IPS DF 6.9 (cell line): ENCODE data around the gene FAM168B.

Experiments used
- DNase-seq: peaks from one replicate; pipeline ENCODE4 v3.0.0-alpha.2; 2013; ENCODE audit warnings: low read depth, low spot score
- H3K27ac ChIP-seq: one replicate; pipeline ENCODE4 v1.5.1; 2013; ENCODE audit warnings: low read length, control low read depth
- H3K27me3 ChIP-seq: 2 replicates; pipeline ENCODE4 v1.6.1; 2013; ENCODE audit warnings: mild to moderate bottlenecking, low read length; ENCODE audit not compliant: control insufficient read depth, insufficient read depth
- H3K36me3 ChIP-seq: 2 replicates; pipeline ENCODE4 v1.6.1; 2013; ENCODE audit warnings: low read length; ENCODE audit not compliant: control insufficient read depth, insufficient read depth
- H3K4me1 ChIP-seq: 2 replicates; pipeline ENCODE4 v1.6.1; 2013; ENCODE audit warnings: low read length; ENCODE audit not compliant: control insufficient read depth, insufficient read depth
- H3K4me3 ChIP-seq: 2 replicates; pipeline ENCODE4 v1.5.1; 2013; ENCODE audit warnings: mild to moderate bottlenecking, low read length
- H3K9me3 ChIP-seq: 2 replicates; pipeline ENCODE4 v1.6.1; 2013; ENCODE audit warnings: low read length, inconsistent platforms; ENCODE audit not compliant: control insufficient read depth, insufficient read depth
- WGBS: extraction: QIAGEN DNeasy Blood & Tissue Kit; methylation state at CpG from one replicate; pipeline ENCODE4 v1.1.7; 2013; ENCODE audit warnings: mixed read lengths, missing lambda C conversion rate; ENCODE audit not compliant: insufficient read length, insufficient coverage; 5-methylcytosine and 5-hydroxymethylcytosine counted together

The FAM168B gene

DNA sequence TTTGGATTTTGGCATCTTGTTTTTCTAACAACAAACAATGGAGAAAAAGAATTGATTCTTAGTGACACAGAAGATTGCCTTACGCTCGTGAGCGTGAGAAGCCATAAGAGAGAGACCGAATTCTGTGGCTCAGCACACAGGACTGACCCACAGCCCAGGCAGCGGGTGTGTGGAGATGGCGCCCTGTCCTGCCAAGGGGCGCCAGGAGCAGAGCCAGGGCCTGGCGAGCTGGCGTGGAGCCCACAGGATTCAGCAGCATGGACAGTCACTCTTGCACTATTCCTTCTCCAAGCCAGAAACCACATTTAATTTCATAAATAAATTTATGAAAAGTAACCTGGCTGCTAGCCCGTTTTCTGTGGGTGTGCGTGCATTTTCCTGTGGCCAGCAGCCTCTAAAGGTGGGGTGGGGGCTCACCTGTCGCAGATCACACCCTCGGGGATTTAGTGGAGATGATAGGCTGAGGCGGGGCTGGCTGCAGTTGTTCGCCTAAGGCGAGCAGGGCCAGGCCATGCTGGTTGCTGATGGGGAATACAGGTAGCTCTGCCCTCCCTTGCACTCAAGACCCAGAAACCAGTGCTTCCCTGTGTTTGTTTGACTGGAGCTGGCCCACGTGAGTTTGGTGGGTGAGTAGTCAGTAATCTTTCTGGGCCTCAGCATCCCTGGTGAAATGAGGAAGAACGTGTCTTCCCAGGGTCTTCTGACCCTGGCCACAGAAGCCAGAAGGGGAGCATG is 46.2 kb downstream of the FAM168B start:
- Histone ChIP-seq H3K9me3 (no peaks in the 10 kb centered on the region), H3K27me3 (no peaks in the 10 kb centered on the region; the same call in 1 of the 2 replicates), H3K27ac (no peak overlapping the region), H3K4me1 (no peaks in the 10 kb centered on the region; the same call in 1 of the 2 replicates), H3K4me3 (no peak overlapping the region), H3K36me3 (peaks cover 12% of the 10 kb centered on the region)
- no CpG with 5 or more reads among the region's 18 CpGs for WGBS
- DNase-seq: no peak

DNA sequence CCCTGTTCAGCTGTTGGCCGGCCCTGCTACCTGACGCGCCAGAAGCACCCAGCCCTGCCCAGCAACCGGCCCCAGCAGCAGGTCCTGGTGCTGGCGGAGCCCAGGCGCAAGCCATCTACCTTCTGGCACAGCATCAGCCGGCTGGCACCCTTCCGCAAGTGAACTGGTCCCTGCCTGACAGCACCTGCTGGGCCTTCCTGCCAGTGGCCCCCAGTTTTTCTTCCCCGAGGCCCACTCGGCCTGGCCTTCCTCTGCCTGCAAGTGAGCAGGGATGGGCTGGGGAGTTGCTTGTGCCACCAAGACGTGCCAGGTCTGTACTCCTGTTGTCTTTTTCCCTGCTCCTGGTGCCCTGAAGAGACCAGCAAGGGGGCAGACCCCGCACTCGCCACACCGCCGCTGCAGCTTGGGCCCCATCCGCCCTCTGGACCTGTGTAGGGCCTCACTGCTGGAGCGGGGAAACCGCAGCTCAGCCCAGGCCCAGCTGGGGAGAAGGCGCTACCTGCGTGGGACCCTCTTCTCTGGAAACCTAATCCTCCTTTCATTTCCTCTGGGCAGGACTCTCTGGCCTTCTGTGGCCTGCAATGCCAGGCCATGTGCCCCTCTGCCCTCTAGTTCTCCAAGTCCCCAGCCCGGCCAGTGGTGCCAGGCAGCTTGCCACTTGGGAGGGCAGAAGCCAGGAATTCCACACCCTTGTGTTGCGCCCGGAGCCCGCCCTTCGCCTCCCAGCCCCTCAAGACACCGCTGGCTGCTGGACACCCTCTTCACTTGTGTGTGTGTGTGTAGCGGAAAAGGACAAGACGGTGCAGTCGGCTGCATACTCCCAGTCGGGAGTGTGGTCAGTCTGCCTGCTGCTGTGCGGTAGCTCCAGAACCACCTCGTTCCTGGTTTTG is 47.0 kb downstream of the FAM168B start:
- no peaks in the 10 kb centered on the region; the same call in 1 of the 2 replicates for H3K27me3 ChIP-seq
- no peak for DNase-seq
- no peaks in the 10 kb centered on the region for H3K9me3 ChIP-seq
- no CpG with 5 or more reads among the region's 32 CpGs for WGBS
- peaks cover under 1% of the 10 kb centered on the region; the same call in 1 of the 2 replicates for H3K4me1 ChIP-seq
- no peak overlapping the region for H3K4me3 ChIP-seq
- H3K36me3 ChIP-seq: peaks cover 12% of the 10 kb centered on the region
- H3K27ac ChIP-seq: no peak overlapping the region

DNA sequence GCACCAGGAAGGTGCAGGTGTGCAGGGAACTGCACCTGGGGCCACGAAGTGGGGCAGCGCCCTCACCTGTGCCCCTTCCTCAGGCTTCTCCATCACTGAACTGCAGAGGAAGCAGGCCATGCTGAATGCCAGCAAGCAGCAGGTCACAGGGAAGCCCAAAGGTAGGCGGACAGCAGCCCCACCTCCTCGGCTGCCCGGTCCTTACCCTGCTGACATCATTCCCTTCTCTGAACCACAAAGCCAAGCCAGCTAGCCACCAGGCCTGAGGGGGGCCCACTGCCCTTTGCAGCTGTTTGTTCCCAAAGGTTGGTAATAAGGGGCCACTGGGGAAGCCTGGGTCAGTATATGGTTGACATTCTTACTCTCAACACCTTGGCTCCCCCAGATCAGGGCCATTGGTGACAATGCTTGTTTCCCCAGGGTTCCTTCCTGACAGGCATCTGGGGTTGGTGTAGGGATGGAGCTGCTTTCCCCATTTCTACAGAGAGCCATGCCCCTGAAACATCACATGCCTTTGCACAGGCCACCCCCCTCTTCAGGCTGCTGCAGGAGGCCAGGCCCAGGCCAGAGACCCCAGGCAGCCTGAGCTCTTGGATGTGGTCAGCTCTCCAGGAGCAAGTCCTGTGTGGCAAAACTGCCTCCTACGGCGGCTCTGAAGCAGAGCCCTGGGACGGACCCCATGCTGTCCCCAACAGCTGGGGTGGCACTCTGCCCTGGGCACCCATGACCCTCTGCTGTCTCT is 47.8 kb downstream of the FAM168B start:
- Histone ChIP-seq H3K27me3 (no peaks in the 10 kb centered on the region; the same call in 1 of the 2 replicates), H3K9me3 (no peaks in the 10 kb centered on the region), H3K36me3 (peaks cover 7% of the 10 kb centered on the region), H3K4me1 (peaks cover 2% of the 10 kb centered on the region; the same call in 1 of the 2 replicates), H3K4me3 (no peak overlapping the region), H3K27ac (no peak overlapping the region)
- WGBS: no CpG with 5 or more reads among the region's 8 CpGs
- DNase-seq: no peak

DNA sequence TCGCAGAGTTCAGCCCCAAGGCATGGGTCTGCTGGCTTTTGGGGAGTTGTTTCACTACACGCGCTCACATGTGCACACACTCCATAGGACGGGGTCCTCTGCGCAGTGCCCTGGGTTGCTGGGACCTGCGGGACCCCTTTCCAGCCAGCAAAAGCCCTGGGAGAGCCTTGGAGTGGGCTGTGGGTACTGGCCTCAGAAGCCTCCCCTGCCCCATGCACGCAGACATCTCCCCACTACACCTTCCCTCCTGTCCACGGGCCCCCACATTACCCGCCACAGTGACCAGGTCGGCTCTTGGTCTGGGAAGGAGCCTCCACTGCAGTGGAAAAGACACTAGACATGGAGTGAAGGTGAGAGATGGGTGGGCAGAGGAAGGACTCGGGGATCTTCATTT is 48.5 kb downstream of the FAM168B start:
- Histone ChIP-seq H3K27ac (no peak overlapping the region), H3K27me3 (no peaks in the 10 kb centered on the region; the same call in 1 of the 2 replicates), H3K9me3 (no peaks in the 10 kb centered on the region), H3K4me1 (peaks cover 2% of the 10 kb centered on the region; the same call in 1 of the 2 replicates), H3K36me3 (peaks cover 7% of the 10 kb centered on the region), H3K4me3 (no peak overlapping the region)
- no CpG with 5 or more reads among the region's 11 CpGs for WGBS
- DNase-seq: no peak

DNA sequence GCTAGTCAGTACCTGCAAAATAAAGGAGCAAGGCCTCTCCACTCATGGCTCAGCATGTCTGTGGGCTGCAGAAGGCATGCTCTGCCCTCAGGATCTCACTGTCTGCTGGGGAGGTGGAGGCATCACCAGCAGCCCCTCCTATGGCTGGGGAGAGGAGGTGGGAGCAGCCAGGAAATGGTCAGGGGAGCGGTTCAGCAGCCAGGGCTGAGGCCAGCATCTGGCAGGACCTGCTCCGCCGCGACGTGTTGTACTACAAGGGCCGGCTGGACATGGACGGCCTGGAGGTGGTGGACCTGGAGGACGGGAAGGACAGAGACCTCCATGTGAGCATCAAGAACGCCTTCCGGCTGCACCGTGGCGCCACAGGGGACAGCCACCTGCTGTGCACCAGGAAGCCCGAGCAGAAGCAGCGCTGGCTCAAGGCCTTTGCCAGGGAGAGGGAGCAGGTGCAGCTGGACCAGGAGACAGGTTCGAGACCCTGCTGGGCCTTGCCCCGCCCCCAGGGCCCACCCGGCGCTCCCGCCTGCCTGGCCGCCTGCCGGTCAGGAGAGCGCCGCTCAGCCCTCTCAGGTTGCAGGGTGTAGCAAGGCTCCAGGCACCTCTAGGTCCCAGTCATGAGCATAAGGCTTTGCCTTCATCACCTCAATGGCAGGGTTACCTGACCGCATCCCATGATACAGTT is 49.0 kb downstream of the FAM168B start:
- H3K36me3 ChIP-seq: peaks cover 7% of the 10 kb centered on the region
- no CpG with 5 or more reads among the region's 24 CpGs for WGBS
- no peak overlapping the region for H3K4me3 ChIP-seq
- H3K27me3 ChIP-seq: no peaks in the 10 kb centered on the region; the same call in 1 of the 2 replicates
- DNase-seq: no peak
- H3K27ac ChIP-seq: no peak overlapping the region
- H3K9me3 ChIP-seq: no peaks in the 10 kb centered on the region
- H3K4me1 ChIP-seq: peaks cover 2% of the 10 kb centered on the region; the same call in 1 of the 2 replicates

DNA sequence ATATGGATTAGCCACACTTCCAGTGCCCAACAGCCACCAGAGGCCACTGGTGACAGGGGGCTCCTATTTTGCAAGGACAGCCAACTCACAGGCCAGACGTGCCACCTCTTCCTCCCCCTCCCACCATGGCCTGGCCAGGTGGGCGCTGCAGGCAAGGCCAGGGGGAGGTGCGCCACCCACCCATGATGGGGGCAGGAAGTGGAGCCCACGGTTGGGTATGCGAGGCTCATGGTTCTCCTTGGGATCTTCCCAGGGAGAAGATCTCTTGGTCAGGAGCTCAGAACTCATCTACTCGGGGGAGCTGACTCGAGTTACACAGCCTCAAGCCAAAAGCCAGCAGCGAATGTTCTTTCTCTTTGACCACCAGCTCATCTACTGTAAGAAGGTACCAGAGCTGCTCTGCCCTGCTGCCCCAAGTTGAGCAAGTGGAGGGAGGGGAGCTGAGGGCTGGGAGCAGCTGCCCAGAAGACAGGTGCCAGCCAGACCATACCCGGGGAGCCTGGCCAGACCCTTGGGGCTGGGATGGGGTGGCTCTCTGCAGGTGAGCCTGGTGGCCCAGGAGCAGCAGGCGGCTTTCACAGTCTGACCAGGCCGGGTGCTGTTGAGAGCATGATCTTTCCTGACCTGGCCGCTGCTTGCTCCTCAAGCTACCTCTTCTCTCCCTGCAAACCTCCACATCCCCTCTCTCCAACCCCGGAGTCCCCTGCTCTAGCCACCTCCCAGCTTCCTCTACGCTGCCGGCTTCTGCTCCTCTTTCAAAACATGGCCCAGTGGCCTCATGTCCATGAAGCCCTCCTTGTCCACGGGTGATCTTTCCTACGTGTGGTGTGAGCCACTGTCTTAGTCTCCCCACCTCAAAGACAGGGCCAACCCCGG is 49.8 kb downstream of the FAM168B start:
- H3K27ac ChIP-seq: no peak overlapping the region
- DNase-seq: no peak
- no CpG with 5 or more reads among the region's 18 CpGs for WGBS
- no peak overlapping the region for H3K4me3 ChIP-seq
- no peaks in the 10 kb centered on the region; the same call in 1 of the 2 replicates for H3K27me3 ChIP-seq
- peaks cover 5% of the 10 kb centered on the region; the same call in 1 of the 2 replicates for H3K36me3 ChIP-seq
- no peaks in the 10 kb centered on the region for H3K9me3 ChIP-seq
- peaks cover 2% of the 10 kb centered on the region; the same call in 1 of the 2 replicates for H3K4me1 ChIP-seq

DNA sequence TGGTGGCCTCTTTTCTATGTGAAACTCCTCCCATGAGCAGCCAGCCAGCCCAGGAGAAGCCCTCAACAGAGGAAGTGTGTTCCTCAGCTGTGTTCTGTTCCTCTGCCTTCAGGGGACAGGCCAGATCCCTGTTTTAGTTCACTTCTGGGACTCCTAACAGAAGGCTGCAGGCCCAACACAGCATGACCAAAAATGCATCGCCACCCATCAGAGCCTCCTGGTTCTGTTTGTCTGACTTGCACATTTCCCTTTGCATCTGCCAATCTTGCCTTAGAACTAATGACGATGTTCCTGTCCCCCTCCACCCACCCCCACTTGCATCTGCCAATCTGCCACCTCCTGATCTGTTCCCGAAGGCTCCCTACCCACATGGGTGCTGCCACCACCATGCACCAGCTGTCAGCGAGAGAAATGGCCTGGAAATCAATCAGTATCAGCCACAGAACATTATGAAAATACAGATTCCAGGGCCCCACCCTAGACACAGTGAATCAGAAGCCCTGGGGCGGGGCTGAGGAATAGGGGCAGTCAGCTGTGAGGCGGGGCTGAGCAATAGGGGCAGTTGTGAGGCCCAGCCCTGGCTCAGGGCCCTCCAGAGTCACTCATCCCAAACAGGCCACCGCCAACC is 51.0 kb downstream of the FAM168B start:
- no peak for DNase-seq
- Histone ChIP-seq H3K27me3 (no peaks in the 10 kb centered on the region; the same call in 1 of the 2 replicates), H3K4me3 (no peak overlapping the region), H3K4me1 (peaks cover 2% of the 10 kb centered on the region; the same call in 1 of the 2 replicates), H3K27ac (no peak overlapping the region), H3K9me3 (no peaks in the 10 kb centered on the region), H3K36me3 (peaks cover 5% of the 10 kb centered on the region; the same call in 1 of the 2 replicates)
- no CpG with 5 or more reads among the region's 7 CpGs for WGBS

DNA sequence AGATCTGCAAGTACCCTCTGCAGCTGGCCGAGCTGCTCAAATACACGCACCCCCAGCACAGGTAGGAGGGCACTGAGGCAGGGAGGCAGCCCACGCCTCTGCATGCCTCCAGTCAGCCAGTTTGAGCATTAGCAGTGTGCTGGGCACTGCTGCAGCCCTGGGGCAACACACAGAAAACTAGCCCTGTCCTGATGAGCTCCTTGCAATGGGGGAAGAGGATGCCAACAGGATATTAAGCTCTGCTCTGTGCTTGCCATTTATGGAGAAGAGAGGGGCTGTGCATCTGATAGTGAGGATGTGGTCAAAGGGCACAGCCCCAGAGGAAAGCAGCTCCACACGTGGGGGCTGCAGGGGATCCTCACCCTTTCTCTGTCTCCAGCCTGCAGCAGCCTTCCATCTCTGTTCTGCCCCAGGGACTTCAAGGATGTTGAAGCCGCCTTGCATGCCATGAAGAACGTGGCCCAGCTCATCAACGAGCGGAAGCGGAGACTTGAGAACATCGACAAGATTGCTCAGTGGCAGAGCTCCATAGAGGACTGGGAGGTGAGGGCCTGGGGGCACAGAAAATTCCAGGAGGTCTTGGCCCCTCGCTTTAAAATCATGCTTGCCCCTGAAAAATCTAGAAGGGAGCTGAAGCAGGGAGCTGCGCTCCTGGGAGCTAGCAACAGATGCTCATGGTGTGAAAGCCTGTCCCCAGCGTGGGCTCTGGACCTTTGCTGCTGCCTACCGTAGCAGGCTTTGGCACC is 51.7 kb downstream of the FAM168B start:
- no peaks in the 10 kb centered on the region; the same call in 1 of the 2 replicates for H3K27me3 ChIP-seq
- H3K4me3 ChIP-seq: no peak overlapping the region
- peaks cover 2% of the 10 kb centered on the region; the same call in 1 of the 2 replicates for H3K4me1 ChIP-seq
- no peaks in the 10 kb centered on the region for H3K9me3 ChIP-seq
- H3K36me3 ChIP-seq: peaks cover under 1% of the 10 kb centered on the region; the same call in 1 of the 2 replicates
- no peak overlapping the region for H3K27ac ChIP-seq
- no CpG with 5 or more reads among the region's 14 CpGs for WGBS
- no peak for DNase-seq
